Keratinocyte (primary cell): ENCODE measurements around the gene DUSP16.

Experiments
- EZH2 ChIP-seq: IDR thresholded peaks from one replicate; pipeline ENCODE4 v1.6.1; 2012; ENCODE audit warnings: inconsistent platforms, mild to moderate bottlenecking, low read length, moderate library complexity
- TF ChIP-seq, protein P1 (sequence below), 3 experiments: IDR thresholded peaks in 1 of 3; conservative IDR thresholded peaks in 1 of 3; optimal IDR thresholded peaks in 1 of 3; 2 replicates in 2 of 3; 3 replicates in 1 of 3; pipeline versions ENCODE3 to v1.5.1; 2011; ENCODE audit warnings: low read length in 3 of 3, mild to moderate bottlenecking in 3 of 3, moderate library complexity in 2 of 3, control low read depth in 1 of 3, inconsistent platforms in 1 of 3; ENCODE audit not compliant: insufficient read depth in 2 of 3; ENCODE audit errors: extremely low read depth in 1 of 3

DNA sequence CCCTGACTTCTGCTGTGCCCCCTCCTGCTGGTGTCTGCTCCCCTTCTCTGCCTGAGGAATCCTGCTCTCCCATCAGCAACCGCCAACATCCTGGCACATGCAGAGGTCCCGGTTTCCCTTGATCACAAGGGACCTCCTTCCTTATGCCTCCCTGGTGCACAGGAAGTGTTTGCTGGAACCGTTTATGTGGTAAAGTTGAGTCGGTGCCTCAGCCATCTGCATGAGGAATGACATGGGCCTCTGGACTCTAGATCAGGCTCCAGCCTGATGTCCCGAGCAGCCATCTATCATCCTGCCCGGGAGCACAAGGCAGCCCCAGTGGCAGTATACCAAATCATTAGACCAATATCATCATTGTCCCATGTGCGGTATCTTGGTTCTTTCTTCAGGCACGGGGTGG lies 115.4 kb downstream of the DUSP16 start:
- TF ChIP-seq, protein P1, sequence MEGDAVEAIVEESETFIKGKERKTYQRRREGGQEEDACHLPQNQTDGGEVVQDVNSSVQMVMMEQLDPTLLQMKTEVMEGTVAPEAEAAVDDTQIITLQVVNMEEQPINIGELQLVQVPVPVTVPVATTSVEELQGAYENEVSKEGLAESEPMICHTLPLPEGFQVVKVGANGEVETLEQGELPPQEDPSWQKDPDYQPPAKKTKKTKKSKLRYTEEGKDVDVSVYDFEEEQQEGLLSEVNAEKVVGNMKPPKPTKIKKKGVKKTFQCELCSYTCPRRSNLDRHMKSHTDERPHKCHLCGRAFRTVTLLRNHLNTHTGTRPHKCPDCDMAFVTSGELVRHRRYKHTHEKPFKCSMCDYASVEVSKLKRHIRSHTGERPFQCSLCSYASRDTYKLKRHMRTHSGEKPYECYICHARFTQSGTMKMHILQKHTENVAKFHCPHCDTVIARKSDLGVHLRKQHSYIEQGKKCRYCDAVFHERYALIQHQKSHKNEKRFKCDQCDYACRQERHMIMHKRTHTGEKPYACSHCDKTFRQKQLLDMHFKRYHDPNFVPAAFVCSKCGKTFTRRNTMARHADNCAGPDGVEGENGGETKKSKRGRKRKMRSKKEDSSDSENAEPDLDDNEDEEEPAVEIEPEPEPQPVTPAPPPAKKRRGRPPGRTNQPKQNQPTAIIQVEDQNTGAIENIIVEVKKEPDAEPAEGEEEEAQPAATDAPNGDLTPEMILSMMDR (optimal IDR thresholded peaks at IDR 0.05 in 1 of 3, IDR thresholded peaks at IDR 0.05 in 1 of 3, conservative IDR thresholded peaks at IDR 0.05 in 1 of 3; ENCODE audit: extremely low read depth in 1 of 3, insufficient read depth in 2 of 3, low read length in 3 of 3), result no peak
- TF ChIP-seq EZH2, result no peak
